Stimulated activated CD8-positive, alpha-beta memory T cell treated with anti-CD3 and anti-CD28 coated beads, Interleukin-15, amount 100 ng/mL, for 24 hours (primary cell): ENCODE results near the gene ZNF385C.
"Not testable (repeated sequence)": the region's sequence is repeated elsewhere in the genome, so short reads cannot be mapped to it uniquely, and the experiment has no call there.

Experiments used
- DNase-seq: peaks from one replicate; pipeline ENCODE4 v3.0.0-alpha.2; 2020; ENCODE audit warnings: low read depth

The ZNF385C gene

DNA sequence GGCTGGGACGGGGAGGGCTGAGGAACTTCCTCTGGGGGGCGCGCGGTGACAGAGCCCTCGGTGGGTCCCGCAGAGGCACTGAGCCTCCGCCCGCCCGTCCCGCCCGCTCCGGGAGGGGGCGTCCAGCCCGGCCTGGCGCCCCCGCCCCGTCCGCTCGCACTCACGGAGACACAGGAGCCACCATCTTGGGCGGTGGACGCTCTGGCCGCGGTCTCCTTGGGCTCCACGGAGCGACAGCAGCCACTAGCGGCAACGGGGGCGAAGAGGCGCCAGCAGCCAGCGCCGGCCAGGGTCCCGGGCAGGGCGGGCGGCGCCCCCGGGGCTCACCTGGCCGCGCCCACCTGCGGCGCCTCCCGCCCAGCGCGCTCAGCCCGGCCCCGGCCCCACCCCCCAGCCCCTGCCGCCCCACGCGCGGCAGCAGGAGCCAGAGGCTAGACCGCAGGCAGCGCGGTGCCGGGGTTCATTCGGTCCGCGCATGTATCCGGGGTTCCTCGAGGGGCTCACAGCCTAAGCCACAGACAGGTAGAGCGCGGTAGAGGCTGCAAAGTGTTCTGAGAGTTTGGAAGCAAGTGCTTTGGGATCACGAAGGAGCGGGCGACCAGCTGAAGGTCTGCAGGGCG lies 47.8 kb downstream of the ZNF385C start, which contains the start of gene C17orf113:
TSS of gene C17orf113 (minus strand) at position 209 of the 620 bp plus-strand sequence. CDS start 7,225 bp downstream, outside the sequence.
- no peak for DNase-seq

DNA sequence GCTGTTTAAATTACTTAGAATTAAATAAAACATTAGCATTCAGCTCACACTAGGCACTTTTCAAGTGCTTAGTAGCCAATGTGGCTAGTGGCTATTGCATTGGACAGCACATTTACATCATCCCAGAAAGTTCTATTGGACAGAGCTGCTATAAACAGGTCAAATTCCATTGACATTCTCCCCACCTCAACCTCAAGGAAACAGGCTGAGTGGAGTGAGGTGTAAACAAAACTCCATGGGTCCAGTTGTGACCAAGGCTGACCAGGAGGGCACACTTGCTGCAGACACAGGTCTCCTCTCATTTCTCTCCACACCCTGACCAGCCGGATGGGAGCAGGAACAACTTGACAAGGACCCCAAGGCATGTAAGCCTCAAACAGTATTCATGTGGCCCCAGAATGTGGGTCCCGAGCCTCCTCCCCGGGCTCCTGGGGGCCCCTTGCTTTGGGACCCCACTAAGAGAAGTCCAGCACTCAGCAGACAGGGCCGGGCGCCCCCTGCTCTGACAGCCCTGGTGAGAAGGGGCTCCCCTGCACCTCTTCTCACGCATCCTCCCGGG lies 48.4 kb downstream of the ZNF385C start:
- DNase-seq, result no peak

DNA sequence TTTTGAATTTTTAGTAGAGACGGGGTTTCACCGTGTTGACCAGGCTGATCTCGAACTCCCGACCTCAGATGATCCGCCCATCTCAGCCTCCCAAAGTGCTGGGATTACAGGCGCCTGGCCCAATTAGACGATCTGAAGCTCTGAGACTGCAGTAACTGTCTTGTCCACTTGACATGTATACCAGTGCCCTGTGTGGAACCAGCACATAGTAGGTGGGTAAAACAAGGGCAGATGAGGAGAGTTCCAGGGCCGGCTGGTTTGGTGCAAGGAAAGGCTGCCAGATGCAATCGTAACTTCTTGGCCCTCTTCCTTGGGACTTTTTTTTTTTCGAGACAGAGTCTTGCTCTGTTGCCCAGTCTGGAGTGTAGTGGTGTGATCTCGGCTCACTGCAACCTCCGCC lies 50.9 kb downstream of the ZNF385C start:
- no peak for DNase-seq

DNA sequence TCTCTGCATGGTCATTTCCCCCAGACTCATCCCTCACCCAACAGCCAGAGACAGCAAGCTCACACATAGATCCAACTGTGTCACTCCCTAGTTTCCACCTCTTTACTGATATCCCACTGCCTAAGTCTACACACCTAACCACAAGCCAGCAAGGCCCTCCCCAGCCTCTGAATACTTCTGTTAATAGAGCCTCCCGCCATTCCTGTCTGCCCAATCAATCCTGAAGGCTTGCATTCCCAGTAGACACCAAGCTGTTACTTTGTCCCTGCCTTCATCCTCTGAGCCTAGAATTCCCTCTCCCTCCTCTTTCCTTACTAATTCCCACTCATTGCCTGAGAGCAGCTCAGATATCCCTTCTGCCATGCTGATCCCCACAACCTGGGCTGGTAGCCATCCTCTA lies 52.6 kb downstream of the ZNF385C start:
- DNase-seq, result no peak

GRCh38 chr17:42042598-42043319 lies 55.5 kb downstream of the ZNF385C start:
- no peak for DNase-seq

DNA sequence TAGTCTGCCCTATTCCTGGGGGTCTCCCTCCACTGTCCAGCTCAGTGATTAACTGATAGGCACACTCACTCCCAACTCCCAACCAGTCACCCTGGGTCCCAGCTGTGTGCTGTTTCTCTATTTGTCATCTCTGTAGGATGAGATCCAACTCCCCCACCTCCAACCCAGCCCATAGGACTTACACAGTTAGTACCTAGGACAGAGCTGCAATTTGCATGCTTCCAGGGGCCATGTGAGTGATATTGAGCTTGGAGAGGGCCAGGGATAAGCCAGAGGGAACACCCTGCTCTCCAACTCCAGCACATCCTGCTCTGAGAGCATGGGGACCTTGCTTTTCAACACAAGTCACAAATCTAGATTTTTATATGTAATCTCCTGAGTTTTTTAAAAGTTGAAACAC lies 56.7 kb downstream of the ZNF385C start:
- no peak for DNase-seq

- no peak for DNase-seq
Observed at GRCh38 chr17:42040818-42041217, 57.5 kb downstream of the ZNF385C start.

DNA sequence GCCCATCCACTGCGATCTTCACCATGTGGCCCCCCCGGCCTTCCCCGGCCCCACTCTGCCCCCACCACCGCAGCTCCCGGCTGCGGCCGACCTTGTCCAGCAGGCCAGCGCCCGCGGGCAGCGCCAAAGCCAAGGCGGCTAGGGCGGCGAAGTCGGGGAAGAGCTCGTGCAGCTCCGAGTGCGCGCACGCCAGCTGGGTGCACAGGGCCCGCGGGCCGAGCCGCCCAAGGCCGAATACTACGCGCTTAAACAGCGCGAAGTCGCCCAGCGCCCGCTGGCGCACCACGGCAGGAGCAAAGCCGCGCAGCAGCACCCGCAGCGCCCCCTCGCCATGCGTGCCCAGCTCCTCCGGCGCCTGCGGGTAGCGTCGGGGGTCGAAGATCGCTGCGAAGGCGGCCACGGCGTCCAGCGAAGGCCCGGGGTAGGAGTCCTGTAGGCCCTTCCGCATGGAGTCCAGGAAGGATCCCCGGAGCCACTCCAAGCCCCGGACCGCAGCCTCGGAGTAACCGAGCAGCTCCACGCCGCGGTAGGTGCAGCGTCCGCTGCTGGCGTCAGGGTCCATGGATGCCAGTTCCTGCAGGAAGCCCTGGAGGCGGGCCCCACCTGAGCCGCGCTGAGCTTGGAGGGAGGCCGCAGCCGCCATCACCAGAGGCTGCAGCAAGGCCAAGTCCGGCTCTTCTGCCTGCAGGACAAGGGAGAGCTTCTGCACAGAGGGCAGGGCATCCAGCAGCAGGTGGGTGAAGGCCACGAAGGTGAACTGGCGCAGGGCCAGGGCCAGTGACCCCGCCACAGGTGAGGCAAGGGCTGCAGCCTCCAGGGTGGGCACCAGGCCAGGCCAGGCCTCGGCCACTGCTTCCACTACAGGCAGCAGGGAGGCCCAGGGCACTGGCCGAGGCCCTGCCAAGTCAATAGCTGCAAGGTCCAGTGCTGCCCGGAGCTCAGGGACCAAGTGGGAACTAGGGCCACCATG lies 58.2 kb downstream of the ZNF385C start:
- no peak for DNase-seq

DNA sequence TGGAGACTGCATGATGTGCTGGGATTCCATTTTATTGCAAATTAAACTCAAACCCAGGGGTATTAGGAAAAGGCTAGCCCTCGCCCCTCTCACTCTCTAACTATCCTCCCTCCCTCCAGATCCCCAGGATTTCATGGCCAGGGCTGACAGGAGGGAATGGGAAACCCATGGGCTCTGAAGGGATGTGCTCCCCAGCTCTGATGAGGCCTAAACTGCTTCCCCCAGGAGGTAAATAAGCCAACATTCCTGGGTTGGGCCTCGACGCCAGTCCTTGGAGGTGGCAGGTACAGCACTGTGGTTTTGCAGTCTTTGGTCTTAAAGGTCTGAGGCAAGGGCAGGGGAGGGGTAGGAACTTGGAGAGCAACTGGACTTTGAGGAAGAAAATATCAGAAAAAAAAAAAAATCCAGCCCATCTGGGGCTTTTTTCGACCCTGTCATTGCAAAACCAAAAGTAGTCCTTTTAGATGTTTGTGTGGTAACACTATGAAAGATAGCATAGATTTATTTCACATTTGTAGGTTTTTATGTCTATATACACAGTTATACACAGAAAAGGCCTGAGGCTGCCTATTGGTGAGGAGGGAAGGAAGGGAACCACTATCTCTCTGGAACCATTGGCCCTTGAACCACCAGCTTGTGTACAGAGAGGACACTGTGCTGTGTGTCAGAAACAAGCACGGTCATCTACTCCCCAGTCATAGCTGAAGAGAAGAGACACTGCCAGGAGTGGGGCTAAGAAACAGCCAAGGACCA lies 59.9 kb downstream of the ZNF385C start:
- DNase-seq, result no peak

DNA sequence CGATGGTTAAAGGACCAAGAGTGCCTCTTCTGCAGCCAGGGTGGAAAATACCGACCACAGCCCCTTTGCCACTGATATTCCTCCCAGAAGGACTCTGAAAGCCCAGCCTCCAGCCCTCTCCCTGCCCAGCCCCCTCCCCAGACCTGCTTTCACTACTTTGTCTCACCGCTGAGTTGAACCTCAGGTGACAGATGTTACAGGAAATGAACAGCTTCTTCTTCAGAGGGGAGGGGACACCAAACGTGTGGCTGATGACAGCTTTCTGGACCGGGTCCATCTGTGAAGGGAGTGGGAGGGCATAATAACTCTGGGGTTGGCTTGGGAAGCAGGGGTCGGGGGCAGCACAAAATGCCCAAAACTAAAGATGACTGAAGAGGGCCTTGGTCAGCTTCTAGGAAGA lies 64.2 kb downstream of the ZNF385C start:
- DNase-seq, result no peak

DNA sequence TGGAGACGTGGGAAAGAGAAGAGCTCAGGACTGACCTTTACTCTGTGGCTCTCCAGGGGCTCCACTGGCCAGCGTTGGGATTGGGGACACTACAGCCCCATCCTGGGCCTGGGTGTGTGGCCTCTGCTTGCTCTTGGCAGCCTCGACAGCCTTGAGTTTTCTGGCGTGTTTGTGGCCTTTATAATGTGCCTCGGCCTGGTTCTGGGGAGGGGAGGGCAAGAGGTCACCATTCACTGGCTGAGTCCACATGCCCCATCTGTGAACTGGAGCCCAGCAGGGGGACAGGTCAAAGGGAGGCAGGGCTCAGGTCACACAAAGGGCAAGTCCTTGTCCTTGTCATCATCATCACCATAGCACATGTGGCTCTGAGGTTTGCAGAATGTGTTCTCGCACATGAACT lies 66.7 kb downstream of the ZNF385C start:
- no peak for DNase-seq

DNA sequence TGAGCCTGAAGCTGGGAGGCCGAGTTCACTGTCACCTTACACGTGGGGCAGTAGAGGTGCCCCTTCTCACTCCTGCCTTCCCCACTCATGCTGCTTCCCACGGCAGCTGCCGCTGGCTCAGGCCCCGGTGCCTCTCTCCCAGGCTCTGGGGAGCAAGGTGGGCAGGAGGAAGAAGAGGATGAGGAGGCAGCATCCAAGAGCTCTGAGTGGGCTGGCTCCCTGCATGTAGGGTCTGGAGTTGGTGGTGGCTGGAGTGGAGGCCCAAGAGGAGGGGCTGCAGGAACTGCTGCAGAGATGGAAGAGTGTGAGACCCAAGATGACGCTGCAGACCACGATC lies 69.5 kb downstream of the ZNF385C start:
- no peak for DNase-seq

GRCh38 chr17:42027961-42028790 lies 70.1 kb downstream of the ZNF385C start:
- no peak for DNase-seq

- no peak for DNase-seq
Observed at GRCh38 chr17:42027590-42027889, 70.7 kb downstream of the ZNF385C start.

DNA sequence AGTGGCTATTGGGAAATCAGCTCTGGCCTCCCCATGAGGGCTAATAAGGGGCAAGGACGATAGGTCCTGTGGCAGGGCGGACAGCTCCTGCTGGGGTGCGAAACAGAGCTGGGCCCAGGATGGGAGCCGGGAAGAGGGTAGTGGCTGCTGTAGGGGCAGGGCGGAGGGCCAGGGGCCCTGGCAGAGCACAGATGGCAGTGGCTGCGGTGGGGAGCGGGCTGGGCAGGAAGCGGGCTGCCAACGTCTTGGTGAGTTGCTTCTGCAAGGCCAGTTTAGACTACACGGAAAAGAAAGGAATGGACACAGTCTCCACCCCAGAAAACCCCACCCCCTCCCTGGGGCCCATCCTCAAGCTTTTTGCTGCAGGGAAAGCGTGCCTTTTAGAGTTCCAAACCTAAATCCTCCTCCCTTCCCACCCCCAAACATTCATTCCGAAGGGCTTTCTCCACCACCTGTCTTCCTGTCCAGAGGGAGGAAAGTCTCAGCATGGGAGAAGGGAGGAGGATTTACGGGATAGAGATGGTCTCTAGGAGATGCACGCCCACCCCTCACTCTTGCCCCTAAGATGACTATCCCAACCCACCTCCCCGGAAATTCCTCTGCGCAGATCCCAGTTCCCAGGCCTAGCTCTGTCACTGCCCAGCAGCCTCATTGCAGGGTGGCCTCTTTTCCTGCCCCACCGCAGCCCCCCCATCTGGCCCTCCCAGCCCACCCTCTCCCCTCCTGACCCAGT lies 71.2 kb downstream of the ZNF385C start:
- no peak for DNase-seq

GRCh38 chr17:42025936-42026335 lies 72.3 kb downstream of the ZNF385C start:
- DNase-seq, result no peak

DNA sequence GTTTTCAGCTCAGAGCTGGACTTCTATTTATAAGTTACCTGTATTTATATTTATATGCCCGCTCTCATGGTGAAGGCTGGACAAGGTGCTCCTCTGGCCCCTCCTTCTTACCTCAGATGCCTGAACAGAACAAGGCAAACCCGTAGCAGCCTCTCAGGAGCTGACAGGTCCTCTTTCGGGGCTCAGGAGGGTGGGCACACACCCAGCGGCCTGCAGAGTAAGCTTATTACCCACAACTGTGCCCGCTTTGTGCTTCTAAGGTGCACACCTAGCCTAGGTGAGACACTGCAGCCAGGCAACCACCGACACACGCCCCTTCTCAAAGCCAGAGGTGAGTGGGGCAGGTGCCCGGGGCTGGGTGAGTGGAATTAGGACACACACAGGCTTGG lies 73.1 kb downstream of the ZNF385C start:
- DNase-seq, result no peak

- no peak for DNase-seq
Observed at GRCh38 chr17:42023524-42024349, 74.5 kb downstream of the ZNF385C start.

DNA sequence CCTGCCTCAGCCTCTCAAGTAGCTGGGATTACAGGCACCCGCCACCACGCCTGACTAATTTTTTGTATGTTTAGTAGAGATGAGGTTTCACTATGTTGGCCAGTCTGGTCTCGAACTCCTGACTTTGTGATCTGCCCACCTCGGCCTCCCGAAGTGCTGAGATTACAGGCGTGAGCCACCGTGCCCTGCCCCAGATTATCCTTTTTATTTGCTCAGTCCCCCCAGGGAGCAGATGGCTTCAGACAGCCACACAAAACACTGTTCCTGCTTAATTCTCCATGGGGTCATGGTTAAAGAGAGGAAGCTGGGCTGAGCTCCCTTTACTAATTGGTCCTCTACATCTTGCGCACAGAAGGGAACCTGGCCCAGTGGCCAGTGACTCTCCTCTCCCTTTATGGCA lies 77.4 kb downstream of the ZNF385C start:
- DNase-seq, result not testable (repeated sequence)
